Gastrocnemius medialis (tissue), 4 donors: ENCODE measurements around the gene SH3GL2.

ENCODE experiments used
- POLR2A ChIP-seq, 2 donors: fragments of 450-650 bp; IDR thresholded peaks; one replicate each; pipeline ENCODE4 v1.6.1; 2017; ENCODE audit warnings: antibody characterized with exemption in 2 of 2, mild to moderate bottlenecking in 2 of 2, moderate library complexity in 2 of 2
- TF ChIP-seq, protein P1 (sequence below), 5 experiments: fragments of 450-650 bp in 3 of 5; fragments of 200-600 bp in 2 of 5; sonication (generic) in 2 of 5; IDR thresholded peaks in 4 of 5; conservative IDR thresholded peaks in 1 of 5; 1 replicate in 4 of 5; 2 replicates in 1 of 5; pipeline ENCODE4 v1.5.1; 2016 to 2019; ENCODE audit warnings: antibody characterized with exemption in 5 of 5, mild to moderate bottlenecking in 3 of 5, moderate library complexity in 3 of 5

DNA sequence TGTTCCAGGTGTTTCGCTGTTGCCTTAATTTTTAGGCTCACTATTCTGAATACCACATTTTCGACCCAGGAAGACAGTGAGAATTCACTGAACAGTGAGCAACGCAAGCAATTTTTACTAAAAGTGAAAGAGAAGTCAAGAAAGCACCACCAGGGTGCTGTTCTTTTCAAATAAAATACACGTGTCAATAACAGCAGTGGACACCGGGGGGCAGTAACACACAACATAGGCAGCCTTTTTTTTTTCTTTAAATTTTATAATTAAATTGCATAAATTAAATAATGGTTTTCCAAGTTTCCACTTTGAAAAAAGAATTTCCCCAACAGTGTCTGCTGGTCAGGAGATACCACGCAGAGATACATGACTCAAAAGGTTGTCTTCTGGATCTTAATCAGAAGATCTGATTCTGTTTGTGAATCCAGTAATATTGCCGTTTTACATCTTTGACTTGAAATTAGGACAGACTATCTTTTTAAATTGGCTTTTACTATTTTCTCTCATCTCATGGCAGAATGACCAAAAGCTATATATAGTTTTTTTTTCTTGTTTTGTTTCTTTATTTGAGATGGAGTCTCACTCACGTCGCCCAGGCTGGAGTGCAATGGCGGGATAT is 47.1 kb upstream of the SH3GL2 start:
- TF ChIP-seq POLR2A (IDR thresholded peaks at IDR 0.05), result no peak
- TF ChIP-seq, protein P1, sequence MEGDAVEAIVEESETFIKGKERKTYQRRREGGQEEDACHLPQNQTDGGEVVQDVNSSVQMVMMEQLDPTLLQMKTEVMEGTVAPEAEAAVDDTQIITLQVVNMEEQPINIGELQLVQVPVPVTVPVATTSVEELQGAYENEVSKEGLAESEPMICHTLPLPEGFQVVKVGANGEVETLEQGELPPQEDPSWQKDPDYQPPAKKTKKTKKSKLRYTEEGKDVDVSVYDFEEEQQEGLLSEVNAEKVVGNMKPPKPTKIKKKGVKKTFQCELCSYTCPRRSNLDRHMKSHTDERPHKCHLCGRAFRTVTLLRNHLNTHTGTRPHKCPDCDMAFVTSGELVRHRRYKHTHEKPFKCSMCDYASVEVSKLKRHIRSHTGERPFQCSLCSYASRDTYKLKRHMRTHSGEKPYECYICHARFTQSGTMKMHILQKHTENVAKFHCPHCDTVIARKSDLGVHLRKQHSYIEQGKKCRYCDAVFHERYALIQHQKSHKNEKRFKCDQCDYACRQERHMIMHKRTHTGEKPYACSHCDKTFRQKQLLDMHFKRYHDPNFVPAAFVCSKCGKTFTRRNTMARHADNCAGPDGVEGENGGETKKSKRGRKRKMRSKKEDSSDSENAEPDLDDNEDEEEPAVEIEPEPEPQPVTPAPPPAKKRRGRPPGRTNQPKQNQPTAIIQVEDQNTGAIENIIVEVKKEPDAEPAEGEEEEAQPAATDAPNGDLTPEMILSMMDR (IDR thresholded peaks at IDR 0.05 in 4 of 5, conservative IDR thresholded peaks at IDR 0.05 in 1 of 5), result peak in 2 of 5 experiments; percentile 16 to 19
